Renal pelvis (tissue), 4 donors: ENCODE measurements around the gene SYNPO2. TPM values are rescaled to one million over a fixed set of nuclear protein-coding genes. Genes with fewer than 3 reads are reported as not detected.

Source experiments
- DNase-seq: peaks from one replicate; pipeline ENCODE4 v3.0.0-alpha.2; 2013
- polyA plus RNA-seq, 3 donors: library from polyadenylated mRNA; unstranded; fragments of 120-200 nt; gene quantifications; one replicate each; pipeline ENCODE4 v1.2.1, GENCODE V29; 2013; ENCODE audit not compliant: insufficient read length in 3 of 3

The SYNPO2 gene
- polyA plus RNA-seq, 3 donors, result 12.9 to 15.5 (median 13.7) TPM

- DNase-seq, result peak; percentile 54
These were observed 39.3 kb downstream of the SYNPO2 start for GRCh38 chr4:118927974-118928373.

DNA sequence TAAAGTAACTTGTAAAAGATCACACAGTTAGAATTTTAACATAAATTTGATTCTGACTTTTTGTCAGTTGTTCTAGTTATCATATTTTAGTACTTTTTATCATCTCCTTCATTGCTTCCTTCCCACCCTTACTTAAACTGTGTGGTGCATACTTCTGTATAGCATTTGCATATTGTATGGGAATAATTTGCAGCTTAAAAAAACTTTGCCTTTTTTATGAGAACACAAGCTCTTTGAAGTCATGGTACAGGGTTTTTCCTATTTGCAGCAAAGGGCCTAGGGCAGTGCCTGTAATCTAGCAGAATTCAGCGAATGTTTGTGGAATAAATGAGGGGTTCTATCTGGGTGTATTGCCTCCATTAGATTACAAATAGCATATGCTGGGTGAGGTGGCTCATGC lies 41.6 kb downstream of the SYNPO2 start:
- DNase-seq, result no peak

- DNase-seq, result no peak
These were observed 43.1 kb downstream of the SYNPO2 start for GRCh38 chr4:118931786-118932185.

GRCh38 chr4:118935819-118936218 lies 47.2 kb downstream of the SYNPO2 start:
- DNase-seq, result no peak

- no peak for DNase-seq
These were observed 47.8 kb downstream of the SYNPO2 start for GRCh38 chr4:118936406-118936805.

- DNase-seq, result no peak
These were observed 50.6 kb downstream of the SYNPO2 start for GRCh38 chr4:118939169-118939783.

DNA sequence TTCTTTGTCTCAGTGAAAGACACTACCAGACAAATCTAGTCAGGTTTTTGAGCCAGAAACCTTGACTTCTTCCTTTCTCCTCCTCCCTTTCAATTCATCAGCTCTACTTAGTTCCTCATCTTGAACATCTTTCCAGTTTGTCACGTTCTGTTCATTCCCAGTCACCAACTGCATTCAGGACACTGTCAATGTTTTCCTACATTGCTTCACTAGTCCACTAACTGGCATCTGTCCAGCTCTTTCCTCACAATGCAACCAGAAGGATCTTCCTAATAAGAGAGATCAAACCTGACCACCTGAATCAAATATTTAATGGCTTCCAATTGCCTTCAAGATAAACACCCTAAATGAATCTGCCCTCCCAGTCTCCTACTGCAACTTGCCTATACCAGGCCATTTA lies 52.5 kb downstream of the SYNPO2 start:
- no peak for DNase-seq

DNA sequence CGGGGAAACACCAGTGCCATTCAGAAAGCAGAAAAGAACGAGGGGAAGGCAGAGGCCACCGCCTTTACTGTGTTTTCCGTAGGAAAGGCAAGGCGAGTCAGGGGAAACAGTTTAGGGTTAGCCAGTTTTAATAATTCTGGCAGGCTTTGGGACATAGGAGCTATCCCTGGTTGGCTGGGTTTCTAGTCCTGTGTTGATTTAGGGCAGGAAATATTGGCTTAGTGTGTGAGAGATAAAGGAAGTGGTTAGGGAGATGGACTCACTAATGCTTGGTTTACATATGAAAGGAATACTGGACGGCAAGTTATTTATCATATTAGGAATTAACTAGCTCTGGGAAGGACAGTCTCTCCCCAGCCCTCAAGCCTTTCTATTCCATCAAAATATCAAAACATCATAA lies 53.1 kb downstream of the SYNPO2 start:
- no peak for DNase-seq

DNA sequence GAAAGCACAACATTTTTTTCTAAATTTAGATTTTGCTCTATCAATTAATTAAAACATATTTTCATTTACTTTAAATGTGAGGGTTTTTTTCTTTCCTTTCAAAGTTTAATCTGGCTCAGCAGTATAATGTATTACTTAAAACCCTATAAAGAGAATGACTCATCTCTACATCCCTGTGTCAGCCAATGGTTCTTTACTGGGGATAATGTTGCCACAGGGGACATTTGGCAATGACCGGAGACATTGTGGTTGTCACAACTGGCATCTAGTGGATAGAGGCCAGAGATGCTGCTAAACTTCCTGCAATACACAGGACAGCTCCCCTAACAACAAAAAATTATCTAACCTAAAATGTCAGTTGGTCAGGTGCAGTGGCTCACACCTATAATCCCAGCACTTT lies 53.8 kb downstream of the SYNPO2 start:
- no peak for DNase-seq

DNA sequence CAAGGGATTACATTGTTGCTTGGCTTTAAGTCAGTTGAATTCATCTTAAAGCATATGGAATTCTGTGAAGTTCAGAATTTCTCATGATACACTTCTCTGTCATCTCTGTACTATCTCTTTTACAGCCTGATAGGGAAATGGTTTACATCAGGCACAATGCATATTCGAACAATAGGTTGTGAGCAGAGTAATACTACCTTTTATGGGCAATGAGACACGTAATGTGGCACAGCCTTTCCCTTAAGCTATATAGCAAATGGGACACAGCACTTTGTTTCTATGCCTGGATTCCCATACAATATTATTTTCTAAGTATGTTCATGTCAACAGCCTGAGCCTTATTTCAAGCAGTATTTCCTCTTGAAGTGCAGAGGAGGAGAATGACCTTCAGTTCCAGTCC lies 58.4 kb downstream of the SYNPO2 start:
- no peak for DNase-seq

GRCh38 chr4:118948545-118949144 lies 60.0 kb downstream of the SYNPO2 start:
- no peak for DNase-seq

GRCh38 chr4:118950224-118950623 lies 61.6 kb downstream of the SYNPO2 start:
- DNase-seq, result no peak

GRCh38 chr4:118950929-118951570 lies 62.4 kb downstream of the SYNPO2 start:
- DNase-seq, result no peak

DNA sequence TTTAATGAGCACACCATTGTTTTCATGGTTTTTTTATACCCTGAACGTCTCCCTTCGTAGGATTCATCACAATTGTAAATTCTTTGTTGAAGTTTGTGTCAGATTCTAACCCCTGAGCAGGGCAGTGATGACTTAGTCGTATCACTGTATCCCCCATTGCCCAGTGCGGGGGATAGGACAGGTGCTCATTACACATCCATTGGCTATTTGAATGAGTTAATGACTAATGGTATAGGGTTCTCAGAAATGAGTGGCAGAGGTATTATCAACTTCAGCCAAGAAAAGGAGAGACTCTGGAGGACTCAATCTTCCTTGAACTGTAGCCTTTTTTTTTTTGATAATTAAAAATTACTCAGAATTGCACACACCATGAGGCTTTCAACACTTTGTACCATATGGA lies 64.6 kb downstream of the SYNPO2 start:
- no peak for DNase-seq

DNA sequence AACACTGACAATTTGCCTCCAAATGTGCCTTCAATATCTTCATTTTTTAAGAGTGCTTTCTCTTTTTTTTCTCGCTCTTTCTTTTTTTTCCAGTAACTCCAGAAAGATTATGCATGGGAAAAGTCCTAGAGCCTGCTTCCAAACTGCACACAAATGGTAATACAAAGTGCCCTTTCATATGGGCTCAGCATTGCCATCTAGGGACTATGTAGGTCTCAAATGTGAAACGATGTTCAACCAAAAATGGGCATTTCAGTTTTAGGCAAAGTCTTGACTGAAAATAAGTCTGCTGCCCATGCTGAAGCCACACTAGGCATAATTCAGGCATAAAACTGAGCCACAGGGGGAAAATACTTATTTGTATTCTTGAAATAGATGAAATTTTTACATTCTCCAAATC lies 65.6 kb downstream of the SYNPO2 start:
- no peak for DNase-seq

DNA sequence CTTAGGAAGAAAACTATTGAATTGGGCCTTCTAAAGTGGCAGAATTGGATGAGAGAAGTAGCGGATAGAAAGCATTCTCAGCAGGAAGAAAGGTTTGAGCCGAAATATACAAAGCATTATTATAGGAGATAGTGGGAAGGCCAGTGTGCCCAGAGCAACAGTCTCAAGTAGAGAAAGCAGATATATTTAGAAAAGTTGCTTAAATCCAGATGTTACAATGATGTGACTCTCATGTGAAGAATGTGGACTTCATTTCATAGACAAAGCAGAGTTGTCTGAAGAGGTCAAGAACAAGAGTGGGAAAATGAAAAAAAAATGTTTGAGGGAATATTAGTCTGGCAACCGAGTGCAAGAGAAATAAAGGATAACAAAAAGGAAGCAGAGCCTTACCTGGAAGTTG lies 66.9 kb downstream of the SYNPO2 start:
- no peak for DNase-seq

GRCh38 chr4:118957722-118958445 lies 69.2 kb downstream of the SYNPO2 start:
- DNase-seq, result no peak

- no peak for DNase-seq
These were observed 73.9 kb downstream of the SYNPO2 start for GRCh38 chr4:118962540-118962939.

GRCh38 chr4:118964891-118965411 lies 76.3 kb downstream of the SYNPO2 start:
- DNase-seq, result peak; percentile 54

DNA sequence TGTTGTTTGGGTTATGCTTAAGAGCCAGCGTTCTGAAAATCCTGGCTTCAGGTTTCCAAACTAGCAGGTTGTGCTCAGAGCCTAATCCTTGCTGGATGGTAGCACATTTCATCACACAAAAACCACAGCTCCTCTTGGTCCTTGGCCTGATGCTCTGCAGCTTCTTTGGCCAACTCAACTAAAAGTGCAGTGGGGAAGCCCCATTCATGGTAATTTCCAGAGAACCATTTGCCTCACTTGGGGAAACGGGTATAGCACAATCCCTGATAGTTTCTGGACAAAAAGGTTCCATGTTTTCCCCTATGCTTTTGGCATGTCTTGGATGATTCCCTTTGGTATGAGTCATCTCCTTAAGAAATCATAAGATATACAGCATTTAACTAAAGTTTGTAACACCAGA lies 78.7 kb downstream of the SYNPO2 start:
- DNase-seq, result no peak

DNA sequence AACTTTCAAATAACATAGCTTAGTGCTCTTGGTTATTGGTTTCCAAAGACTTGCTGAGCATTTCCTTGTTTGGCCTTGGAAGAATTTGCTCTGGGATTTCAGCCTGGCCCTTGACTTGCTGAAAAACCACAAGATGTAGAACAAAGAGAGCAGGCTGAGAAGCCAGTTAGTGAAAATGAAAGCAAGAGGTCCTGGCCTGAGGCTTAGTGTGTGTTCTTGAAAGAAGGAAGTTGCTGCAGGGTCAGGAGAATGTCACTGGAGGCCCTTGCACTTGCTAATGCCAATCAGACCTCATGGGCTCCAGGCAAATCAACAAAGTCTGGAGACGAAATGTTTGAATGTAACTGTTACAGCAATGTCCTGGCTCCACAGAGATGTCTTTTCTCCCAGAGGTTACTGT lies 79.4 kb downstream of the SYNPO2 start:
- peak; percentile 47 for DNase-seq

DNA sequence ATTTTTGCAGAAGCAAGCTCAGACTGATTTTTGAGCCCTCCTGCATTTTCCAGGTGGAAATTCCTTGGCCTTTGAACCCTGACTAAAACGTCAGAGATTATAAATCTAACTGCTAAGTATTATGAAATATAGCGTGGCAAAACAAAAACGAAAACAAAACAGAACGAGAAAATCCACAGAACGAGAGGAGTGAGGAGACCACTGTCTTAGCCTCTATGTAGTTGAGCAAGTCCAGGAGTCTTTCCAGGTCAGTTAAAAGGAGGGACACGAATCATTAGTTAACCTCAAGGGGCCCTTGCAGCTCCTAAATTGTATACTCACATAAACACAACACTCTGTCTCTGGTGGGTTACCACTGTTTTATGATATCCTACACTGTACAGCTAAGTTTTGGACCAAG lies 80.2 kb downstream of the SYNPO2 start:
- no peak for DNase-seq

DNA sequence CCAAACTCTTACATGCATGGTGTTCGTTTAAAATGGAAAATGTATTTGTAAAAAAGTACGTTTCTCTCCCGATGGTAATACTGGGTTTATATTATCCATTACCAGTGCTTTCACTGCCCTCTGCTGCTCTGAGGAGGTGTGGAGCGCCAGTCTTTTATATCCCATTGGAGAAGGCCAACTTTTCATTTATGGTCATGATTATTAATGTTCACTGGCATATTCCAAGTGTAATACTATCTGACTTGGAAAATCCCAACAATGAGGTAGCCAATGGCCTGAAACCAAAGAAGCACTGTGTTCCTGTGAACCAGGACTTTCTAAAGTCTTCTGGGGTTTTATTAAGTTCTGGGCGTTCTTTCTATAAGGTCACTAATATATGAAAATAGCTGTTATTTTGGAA lies 80.7 kb downstream of the SYNPO2 start:
- peak; percentile 34 for DNase-seq
